Ishikawa (cell line): Measurements from ENCODE around the gene P4HA1.

Source experiments
- CREB1 ChIP-seq: IDR thresholded peaks from 2 replicates; pipeline ENCODE4 v1.6.1; 2012; ENCODE audit warnings: low read depth
- EGR1 ChIP-seq: IDR thresholded peaks from 2 replicates; pipeline ENCODE4 v1.6.1; 2012
- EP300 ChIP-seq: IDR thresholded peaks from 2 replicates; pipeline ENCODE4 v1.6.1; 2012; ENCODE audit warnings: borderline replicate concordance
- FOXM1 ChIP-seq: IDR thresholded peaks from 2 replicates; pipeline ENCODE4 v1.6.1; 2012; ENCODE audit warnings: low read depth, borderline replicate concordance
- MAX ChIP-seq: IDR thresholded peaks from 2 replicates; pipeline ENCODE4 v1.6.1; 2012
- NFIC ChIP-seq: IDR thresholded peaks from 2 replicates; pipeline ENCODE4 v1.6.1; 2012
- RAD21 ChIP-seq: IDR thresholded peaks from 2 replicates; pipeline ENCODE4 v1.6.1; 2012; ENCODE audit warnings: low read depth
- REST ChIP-seq: IDR thresholded peaks from 2 replicates; pipeline ENCODE4 v1.6.1; 2012; ENCODE audit warnings: low read depth, mild to moderate bottlenecking
- TAF1 ChIP-seq: IDR thresholded peaks from 2 replicates; pipeline ENCODE4 v1.6.1; 2012; ENCODE audit warnings: low read depth, mild to moderate bottlenecking
- TCF12 ChIP-seq: IDR thresholded peaks from 2 replicates; pipeline ENCODE4 v1.6.1; 2012; ENCODE audit warnings: low read depth
- TEAD4 ChIP-seq: IDR thresholded peaks from 2 replicates; pipeline ENCODE4 v1.6.1; 2012
- USF1 ChIP-seq: IDR thresholded peaks from 2 replicates; pipeline ENCODE4 v1.6.1; 2012
- YY1 ChIP-seq: IDR thresholded peaks from 2 replicates; pipeline ENCODE4 v1.6.1; 2012; ENCODE audit warnings: low read depth

GRCh38 chr10:73092830-73093229 lies 3.8 kb downstream of the P4HA1 start:
- TF ChIP-seq EP300 (no peak), MAX (no peak), FOXM1 (no peak), TEAD4 (no peak), TCF12 (no peak), EGR1 (no peak), RAD21 (no peak), CREB1 (no peak), TAF1 (no peak), YY1 (no peak), REST (no peak), USF1 (no peak), NFIC (no peak)
